CD4-positive, alpha-beta T cell treated with Interleukin-12 subunit alpha and Interleukin-12 subunit beta, for 1 hour (primary cell): Measurements from ENCODE around the gene OBSCN.
"Not testable (repeated sequence)": the region's sequence is repeated elsewhere in the genome, so short reads cannot be mapped to it uniquely, and the experiment has no call there.

Experiments
- DNase-seq: peaks from one replicate; pipeline ENCODE4 v3.0.0-alpha.2; 2020

OBSCN gene

GRCh38 chr1:228228601-228229074, 20.8 kb downstream of the OBSCN start:
- no peak for DNase-seq

GRCh38 chr1:228231189-228231588, 23.3 kb downstream of the OBSCN start:
- no peak for DNase-seq

- no peak for DNase-seq
Observed at GRCh38 chr1:228233136-228233535, 25.3 kb downstream of the OBSCN start.

- no peak for DNase-seq
Observed at GRCh38 chr1:228234921-228235320, 27.1 kb downstream of the OBSCN start.

- DNase-seq, result peak; percentile 35
Observed at GRCh38 chr1:228236744-228237143, 28.9 kb downstream of the OBSCN start.

- DNase-seq, result no peak
Observed at GRCh38 chr1:228238007-228238406, 30.2 kb downstream of the OBSCN start.

- DNase-seq, result no peak
Observed at GRCh38 chr1:228238461-228238860, 30.6 kb downstream of the OBSCN start.

- no peak for DNase-seq
Observed at GRCh38 chr1:228240411-228241240, 32.8 kb downstream of the OBSCN start.

GRCh38 chr1:228241259-228241658, 33.4 kb downstream of the OBSCN start:
- DNase-seq, result no peak

- no peak for DNase-seq
Observed at GRCh38 chr1:228242409-228242808, 34.6 kb downstream of the OBSCN start.

GRCh38 chr1:228243093-228243492, 35.2 kb downstream of the OBSCN start:
- no peak for DNase-seq

- not testable (repeated sequence) for DNase-seq
Observed at GRCh38 chr1:228243989-228244388, 36.1 kb downstream of the OBSCN start.

GRCh38 chr1:228245111-228245510, 37.3 kb downstream of the OBSCN start:
- no peak for DNase-seq

GRCh38 chr1:228246216-228246900, 38.5 kb downstream of the OBSCN start:
- no peak for DNase-seq

- no peak for DNase-seq
Observed at GRCh38 chr1:228249513-228250305, 41.9 kb downstream of the OBSCN start.

GRCh38 chr1:228252476-228252875, 44.6 kb downstream of the OBSCN start:
- DNase-seq, result not testable (repeated sequence)

GRCh38 chr1:228256626-228257375, 49.0 kb downstream of the OBSCN start:
- no peak for DNase-seq

- DNase-seq, result no peak
Observed at GRCh38 chr1:228258486-228258885, 50.6 kb downstream of the OBSCN start.

- no peak for DNase-seq
Observed at GRCh38 chr1:228259368-228259894, 51.6 kb downstream of the OBSCN start.

- DNase-seq, result no peak
Observed at GRCh38 chr1:228259951-228260350, 52.1 kb downstream of the OBSCN start.

GRCh38 chr1:228261706-228262105, 53.9 kb downstream of the OBSCN start:
- DNase-seq, result no peak

- no peak for DNase-seq
Observed at GRCh38 chr1:228262475-228262874, 54.6 kb downstream of the OBSCN start.
